ENCODE measurements around the gene LATS2.

LATS2 gene

GRCh38 chr13:21069561-21070004 is 8.2 kb upstream of the LATS2 start:
- in situ Hi-C loops (cut with HindIII; ENCODE audit: low pct_unique_long_range_greater_than_20kb, low sequenced_read_pairs), result no loop called here
- no peak for TF ChIP-seq JUND (IDR thresholded peaks at IDR 0.05; ENCODE audit: low read depth)
- DNase-seq (ENCODE audit: low read depth in 1 of 2, low spot score in 1 of 2), result peak in 1 of 2 experiments; percentile 31

- in situ Hi-C loops (cut with HindIII; ENCODE audit: low pct_unique_long_range_greater_than_20kb, low sequenced_read_pairs), result no loop called here
- TF ChIP-seq JUND (IDR thresholded peaks at IDR 0.05; ENCODE audit: low read depth), result no peak
- DNase-seq (ENCODE audit: low read depth in 1 of 2, low spot score in 1 of 2), result no peak
These were observed 6.5 kb upstream of the LATS2 start for GRCh38 chr13:21067848-21068247.

DNA sequence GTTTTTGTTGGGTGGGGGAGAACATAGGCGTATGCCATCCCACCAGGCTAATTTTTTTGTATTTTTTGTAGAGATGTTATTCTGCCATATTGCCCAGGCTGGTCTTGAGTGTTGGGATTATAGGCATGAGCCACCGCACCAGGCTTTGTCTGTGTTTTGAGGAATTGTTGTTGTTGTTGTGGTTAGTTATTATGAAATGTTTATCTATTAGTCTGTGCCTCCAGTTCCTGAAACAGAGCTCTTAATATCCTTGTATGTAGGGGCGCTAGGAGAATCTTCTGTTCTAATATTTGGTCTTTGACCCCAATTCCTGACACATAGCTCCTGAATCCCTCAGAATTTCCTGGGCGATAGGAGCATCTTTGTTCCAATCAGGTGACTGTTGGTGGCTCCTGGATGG is 5.6 kb upstream of the LATS2 start:
- in situ Hi-C loops (cut with HindIII; ENCODE audit: low pct_unique_long_range_greater_than_20kb, low sequenced_read_pairs), result no loop called here
- no peak for DNase-seq (ENCODE audit: low read depth in 1 of 2, low spot score in 1 of 2)
- no peak for TF ChIP-seq JUND (IDR thresholded peaks at IDR 0.05; ENCODE audit: low read depth)

DNA sequence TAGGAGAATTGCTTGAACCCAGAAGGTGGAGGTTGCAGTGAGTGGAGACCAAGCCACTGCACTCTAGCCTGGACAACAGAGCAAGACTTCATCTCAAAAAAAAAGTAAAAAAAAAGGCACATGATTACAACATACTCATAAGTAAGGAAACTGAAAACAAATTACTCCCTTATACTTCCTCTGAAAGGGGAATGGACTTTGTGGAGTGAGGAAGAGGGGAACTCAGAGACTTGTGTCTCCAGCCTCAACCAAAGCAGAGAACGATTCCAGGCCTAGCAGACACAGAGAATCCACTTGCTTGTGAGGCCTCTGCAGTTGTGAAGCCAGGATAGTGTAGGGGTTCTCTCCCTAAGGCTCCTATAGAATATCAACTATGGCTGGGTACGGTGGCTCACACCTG is 4.3 kb upstream of the LATS2 start:
- in situ Hi-C loops (cut with HindIII; ENCODE audit: low pct_unique_long_range_greater_than_20kb, low sequenced_read_pairs), result no loop called here
- no peak for DNase-seq (ENCODE audit: low read depth in 1 of 2, low spot score in 1 of 2)
- no peak for TF ChIP-seq JUND (IDR thresholded peaks at IDR 0.05; ENCODE audit: low read depth)

- DNase-seq (ENCODE audit: low read depth in 1 of 2, low spot score in 1 of 2), result no peak
- in situ Hi-C loops (cut with HindIII; ENCODE audit: low pct_unique_long_range_greater_than_20kb, low sequenced_read_pairs), result no loop called here
- TF ChIP-seq JUND (IDR thresholded peaks at IDR 0.05; ENCODE audit: low read depth), result no peak
These were observed 1.6 kb upstream of the LATS2 start for GRCh38 chr13:21063031-21063430.

- in situ Hi-C loops (cut with HindIII; ENCODE audit: low pct_unique_long_range_greater_than_20kb, low sequenced_read_pairs), result no loop called here
- no peak for TF ChIP-seq JUND (IDR thresholded peaks at IDR 0.05; ENCODE audit: low read depth)
- DNase-seq (ENCODE audit: low read depth in 1 of 2, low spot score in 1 of 2), result peak in 1 of 2 experiments; percentile 46
These were observed 903 bp downstream of the LATS2 start for GRCh38 chr13:21060338-21061028.

GRCh38 chr13:21059641-21060337 is 1.6 kb downstream of the LATS2 start:
- TF ChIP-seq JUND (IDR thresholded peaks at IDR 0.05; ENCODE audit: low read depth), result no peak
- in situ Hi-C loops (cut with HindIII; ENCODE audit: low pct_unique_long_range_greater_than_20kb, low sequenced_read_pairs), result no loop called here
- no peak for DNase-seq (ENCODE audit: low read depth in 1 of 2, low spot score in 1 of 2)

DNA sequence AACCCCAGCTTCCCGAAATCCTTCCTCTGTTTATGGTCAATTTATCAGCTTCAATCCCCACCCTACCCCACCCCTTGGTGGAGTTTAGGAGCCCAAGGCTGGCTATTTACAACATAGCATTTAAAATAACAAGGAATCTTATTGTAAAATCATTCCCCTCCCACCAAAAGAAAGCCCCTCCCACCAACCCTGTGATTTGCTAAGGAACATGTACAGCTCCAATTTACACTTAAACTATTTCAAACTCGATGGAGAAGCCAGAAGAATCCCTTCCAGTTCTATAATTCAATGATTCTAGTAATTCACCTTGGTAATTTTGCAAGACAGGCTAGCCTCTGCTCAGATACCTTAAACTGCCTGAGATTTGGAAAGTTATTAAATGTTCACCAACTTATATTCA is 3.0 kb downstream of the LATS2 start:
- no peak for DNase-seq (ENCODE audit: low read depth in 1 of 2, low spot score in 1 of 2)
- in situ Hi-C loops (cut with HindIII; ENCODE audit: low pct_unique_long_range_greater_than_20kb, low sequenced_read_pairs), result no loop called here
- no peak for TF ChIP-seq JUND (IDR thresholded peaks at IDR 0.05; ENCODE audit: low read depth)

GRCh38 chr13:21055511-21056045 is 5.8 kb downstream of the LATS2 start:
- in situ Hi-C loops (cut with HindIII; ENCODE audit: low pct_unique_long_range_greater_than_20kb, low sequenced_read_pairs), result no loop called here
- TF ChIP-seq JUND (IDR thresholded peaks at IDR 0.05; ENCODE audit: low read depth), result no peak
- DNase-seq (ENCODE audit: low read depth in 1 of 2, low spot score in 1 of 2), result no peak

- no peak for DNase-seq (ENCODE audit: low read depth in 1 of 2, low spot score in 1 of 2)
- no peak for TF ChIP-seq JUND (IDR thresholded peaks at IDR 0.05; ENCODE audit: low read depth)
- in situ Hi-C loops (cut with HindIII; ENCODE audit: low pct_unique_long_range_greater_than_20kb, low sequenced_read_pairs), result no loop called here
These were observed 6.4 kb downstream of the LATS2 start for GRCh38 chr13:21055016-21055415.

- in situ Hi-C loops (cut with HindIII; ENCODE audit: low pct_unique_long_range_greater_than_20kb, low sequenced_read_pairs), result no loop called here
- TF ChIP-seq JUND (IDR thresholded peaks at IDR 0.05; ENCODE audit: low read depth), result no peak
- no peak for DNase-seq (ENCODE audit: low read depth in 1 of 2, low spot score in 1 of 2)
These were observed 7.1 kb downstream of the LATS2 start for GRCh38 chr13:21054313-21054712.

GRCh38 chr13:21053231-21053630 is 8.2 kb downstream of the LATS2 start:
- no peak for TF ChIP-seq JUND (IDR thresholded peaks at IDR 0.05; ENCODE audit: low read depth)
- no peak for DNase-seq (ENCODE audit: low read depth in 1 of 2, low spot score in 1 of 2)
- in situ Hi-C loops (cut with HindIII; ENCODE audit: low pct_unique_long_range_greater_than_20kb, low sequenced_read_pairs), result no loop called here

DNA sequence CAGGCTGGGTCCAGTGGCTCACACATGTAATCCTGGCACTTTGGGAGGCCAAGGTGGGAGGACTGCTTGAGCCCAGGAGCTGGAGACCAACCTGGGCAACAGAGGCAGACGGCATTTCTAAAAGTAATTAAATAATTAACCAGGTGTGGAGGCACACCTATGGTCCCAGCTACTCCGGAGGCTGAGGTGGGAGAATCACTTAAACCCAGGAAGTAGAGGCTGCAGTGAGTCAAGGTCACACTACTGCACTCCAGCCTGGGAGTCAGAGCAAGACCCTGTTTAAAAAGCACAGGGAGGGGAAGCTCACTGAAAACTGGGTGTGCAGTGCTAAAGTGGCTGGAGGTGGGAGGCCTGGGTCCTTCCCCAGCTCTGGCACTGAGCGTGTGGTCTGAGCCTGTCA is 9.7 kb downstream of the LATS2 start:
- DNase-seq (ENCODE audit: low read depth in 1 of 2, low spot score in 1 of 2), result no peak
- no peak for TF ChIP-seq JUND (IDR thresholded peaks at IDR 0.05; ENCODE audit: low read depth)
- in situ Hi-C loops (cut with HindIII; ENCODE audit: low pct_unique_long_range_greater_than_20kb, low sequenced_read_pairs), result no loop called here

All from T47D (cell line).